PC-3 (cell line): ENCODE data around the gene HDAC10. TPM values are rescaled to one million over a fixed set of nuclear protein-coding genes. Genes with fewer than 3 reads are reported as not detected.

Experiments used
- ATAC-seq: fragments of 200-7000 bp; cut with Tn5 transposase; 2 replicates; pipeline ENCODE4 v1.9.1; 2020; ENCODE audit warnings: mild to moderate bottlenecking, moderate library complexity
- BruUV-seq: library from RNA; stranded (reverse); fragments of 400-500 nt; replicated peaks from 2 replicates; lab custom pipeline; 2021; lab: Mats Ljungman, UMichigan
- CTCF ChIA-PET: fragments of 300-600 bp; sonication (Branson Sonifier 250); formaldehyde crosslinking; loops from one replicate; lab custom pipeline; 2022; ENCODE audit warnings: antibody characterized with exemption; lab: Charles Lee
- POLR2A ChIA-PET: fragments of 300-600 bp; sonication (Branson Sonifier 250); formaldehyde crosslinking; loops from one replicate; lab custom pipeline; 2022; ENCODE audit warnings: antibody characterized with exemption; ENCODE audit not compliant: unreplicated experiment; lab: Charles Lee
- DNase-seq: peaks from one replicate; pipeline ENCODE4 v3.0.0-alpha.2; 2015
- H2AFZ ChIP-seq: fragments of 300-600 bp; sonication (generic); 2 replicates; pipeline ENCODE4 v1.6.0; 2016; ENCODE audit warnings: antibody characterized with exemption, low read length
- H3F3A ChIP-seq: fragments of 300-600 bp; sonication (generic); one replicate; pipeline ENCODE4 v1.6.0; 2017; ENCODE audit warnings: antibody characterized with exemption, low read length, control low read depth, mild to moderate bottlenecking; ENCODE audit not compliant: unreplicated experiment
- H3K27ac ChIP-seq: fragments of 300-600 bp; sonication (generic); 2 replicates; pipeline ENCODE4 v1.5.1; 2016; ENCODE audit warnings: mild to moderate bottlenecking, low read length
- H3K27me3 ChIP-seq: fragments of 300-600 bp; sonication (generic); 2 replicates; pipeline ENCODE4 v1.6.1; 2016; ENCODE audit warnings: low read length, mixed read lengths
- H3K36me3 ChIP-seq: fragments of 300-600 bp; sonication (generic); 2 replicates; pipeline ENCODE4 v1.6.1; 2016; ENCODE audit warnings: low read depth, mixed run types, low read length, mixed read lengths
- H3K4me1 ChIP-seq: fragments of 300-600 bp; sonication (generic); 2 replicates; pipeline ENCODE4 v1.5.1; 2016; ENCODE audit warnings: low read length; ENCODE audit not compliant: insufficient read depth
- H3K4me2 ChIP-seq: fragments of 300-600 bp; sonication (generic); 2 replicates; pipeline ENCODE4 v1.6.0; 2016; ENCODE audit warnings: low read length
- H3K4me3 ChIP-seq: fragments of 300-600 bp; sonication (generic); 2 replicates; pipeline ENCODE4 v1.5.1; 2016; ENCODE audit warnings: mild to moderate bottlenecking, low read length, mixed read lengths
- H3K79me2 ChIP-seq: fragments of 300-600 bp; sonication (generic); 2 replicates; pipeline ENCODE4 v1.6.1; 2017; ENCODE audit warnings: low read length, mixed read lengths
- H3K9ac ChIP-seq: fragments of 300-600 bp; sonication (generic); 2 replicates; pipeline ENCODE4 v1.6.0; 2016; ENCODE audit warnings: mild to moderate bottlenecking, low read length
- H3K9me2 ChIP-seq: fragments of 300-600 bp; sonication (generic); replicated peaks from 2 replicates; pipeline ENCODE4 v1.6.1; 2016; ENCODE audit warnings: mixed run types, low read length, mixed read lengths
- H3K9me3 ChIP-seq: fragments of 300-600 bp; sonication (generic); 2 replicates; pipeline ENCODE4 v1.6.1; 2016; ENCODE audit warnings: low read length, mixed read lengths
- H4K20me1 ChIP-seq: fragments of 300-600 bp; sonication (generic); 2 replicates; pipeline ENCODE4 v1.6.1; 2016; ENCODE audit warnings: low read length, mixed read lengths
- EZH2 ChIP-seq: fragments of 300-600 bp; sonication (generic); IDR thresholded peaks from one replicate; pipeline ENCODE4 v1.6.1; 2017; ENCODE audit warnings: antibody characterized with exemption, mild to moderate bottlenecking, low read length; ENCODE audit not compliant: unreplicated experiment
- EZH2phosphoT487 ChIP-seq: fragments of 300-600 bp; sonication (generic); IDR thresholded peaks from 2 replicates; pipeline ENCODE4 v1.6.1; 2018; ENCODE audit warnings: mild to moderate bottlenecking, antibody characterized with exemption, low read length, borderline replicate concordance
- intact Hi-C: fragments of 100-400 bp; cut with micrococcal nuclease; formaldehyde crosslinking; loops from 2 replicates; pipeline ENCODE4 v1.9.0; 2023
- total RNA-seq: library from RNA; depleted of rRNA; stranded (reverse); fragments of >200 nt; gene quantifications from 2 replicates; pipeline ENCODE4 v1.2.3, GENCODE V29; 2014
- TF ChIP-seq, protein P1 (sequence below): fragments of 300-600 bp; sonication (generic); conservative IDR thresholded peaks from 2 replicates; pipeline ENCODE4 v1.5.1; 2017; ENCODE audit warnings: antibody characterized with exemption, low read depth, mild to moderate bottlenecking, low read length

HDAC10 gene
- total RNA-seq, 1 experiment from 2014 or later, result 25.8 TPM

DNA sequence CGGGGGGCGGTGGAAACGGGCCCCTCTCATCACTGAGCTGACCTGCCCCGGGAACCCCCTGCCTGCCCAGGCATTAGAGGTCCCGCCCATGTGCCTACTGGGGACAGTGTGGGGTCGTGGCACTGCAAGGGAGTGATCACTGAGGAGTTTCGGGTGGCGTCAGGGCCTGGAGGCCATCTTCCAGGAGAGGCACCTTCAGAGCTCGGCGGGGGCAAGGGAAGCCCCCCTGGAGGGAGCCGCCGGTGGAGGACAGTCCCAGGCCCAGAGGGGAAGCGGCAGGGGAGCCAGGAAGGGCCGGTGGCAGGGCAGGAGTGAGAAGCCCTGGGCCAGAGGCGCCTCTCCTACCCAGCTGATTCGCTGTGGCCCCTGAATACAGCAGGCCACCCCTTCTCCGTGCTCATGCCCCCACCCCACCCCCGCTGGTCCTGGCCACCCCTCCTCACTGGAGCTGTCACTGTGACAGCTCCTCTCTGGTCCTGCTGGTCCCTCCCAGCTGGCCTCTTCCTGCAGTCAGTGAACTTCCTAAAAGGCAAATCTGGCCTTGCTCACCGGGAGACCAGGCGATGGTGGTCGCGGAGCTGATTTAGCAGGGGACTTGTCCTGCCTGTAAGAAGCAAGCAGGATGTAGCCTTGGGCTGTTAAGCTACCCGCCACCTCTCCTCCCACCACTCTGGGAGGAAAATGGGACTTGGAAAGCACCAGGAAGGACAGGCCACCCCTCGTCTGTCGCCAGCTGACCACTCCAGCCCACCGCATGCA, 21.2 kb upstream of the HDAC10 start:
- POLR2A ChIA-PET, result no interaction called here
- BruUV-seq, result no TSS peak
- H2AFZ ChIP-seq, result no peak overlapping the region

GRCh38 chr22:50271519-50271970, 20.5 kb upstream of the HDAC10 start:
- peak overlapping the region; percentile 68 for H3K4me3 ChIP-seq
- peak overlapping the region; percentile 95 for H3K4me2 ChIP-seq
- H3K9me2 ChIP-seq, result no peaks in the 10 kb centered on the region
- no peak overlapping the region for H3K9ac ChIP-seq
- H3K79me2 ChIP-seq, result no peaks in the 10 kb centered on the region
- no peaks in the 10 kb centered on the region for H3K9me3 ChIP-seq
- intact Hi-C loops, result loop anchor here (5.0 kb wide), 1 partner anchor 71 kb away; the partner anchor contains the start of gene PPP6R2
- no peaks in the 10 kb centered on the region for H3K27me3 ChIP-seq
- no peaks in the 10 kb centered on the region for H4K20me1 ChIP-seq
- no peaks in the 10 kb centered on the region for H3F3A ChIP-seq
- DNase-seq (peak; percentile 56), ATAC-seq (peak; percentile 31)
- POLR2A ChIA-PET, result no interaction called here
- no peak overlapping the region for H3K27ac ChIP-seq
- no peak overlapping the region for H2AFZ ChIP-seq
- TF ChIP-seq, protein P1, sequence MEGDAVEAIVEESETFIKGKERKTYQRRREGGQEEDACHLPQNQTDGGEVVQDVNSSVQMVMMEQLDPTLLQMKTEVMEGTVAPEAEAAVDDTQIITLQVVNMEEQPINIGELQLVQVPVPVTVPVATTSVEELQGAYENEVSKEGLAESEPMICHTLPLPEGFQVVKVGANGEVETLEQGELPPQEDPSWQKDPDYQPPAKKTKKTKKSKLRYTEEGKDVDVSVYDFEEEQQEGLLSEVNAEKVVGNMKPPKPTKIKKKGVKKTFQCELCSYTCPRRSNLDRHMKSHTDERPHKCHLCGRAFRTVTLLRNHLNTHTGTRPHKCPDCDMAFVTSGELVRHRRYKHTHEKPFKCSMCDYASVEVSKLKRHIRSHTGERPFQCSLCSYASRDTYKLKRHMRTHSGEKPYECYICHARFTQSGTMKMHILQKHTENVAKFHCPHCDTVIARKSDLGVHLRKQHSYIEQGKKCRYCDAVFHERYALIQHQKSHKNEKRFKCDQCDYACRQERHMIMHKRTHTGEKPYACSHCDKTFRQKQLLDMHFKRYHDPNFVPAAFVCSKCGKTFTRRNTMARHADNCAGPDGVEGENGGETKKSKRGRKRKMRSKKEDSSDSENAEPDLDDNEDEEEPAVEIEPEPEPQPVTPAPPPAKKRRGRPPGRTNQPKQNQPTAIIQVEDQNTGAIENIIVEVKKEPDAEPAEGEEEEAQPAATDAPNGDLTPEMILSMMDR, result no peak
- TF ChIP-seq EZH2phosphoT487, result no peak
- no peak for TF ChIP-seq EZH2
- CTCF ChIA-PET, result interaction anchor here (0.6 kb wide), 1 partner anchor 19 kb away, joined by 16 read pairs; no protein-coding TSS in a partner anchor
- H3K4me1 ChIP-seq, result peaks cover 11% of the 10 kb centered on the region
- BruUV-seq, result no TSS peak
- peaks cover 14% of the 10 kb centered on the region for H3K36me3 ChIP-seq

More for the DNA sequence above, 21.2 kb upstream of the HDAC10 start:
- Histone ChIP-seq H3K36me3 (peaks cover 21% of the 10 kb centered on the region), H3K79me2 (no peaks in the 10 kb centered on the region), H3K4me2 (no peak overlapping the region), H3K27me3 (no peaks in the 10 kb centered on the region), H4K20me1 (no peaks in the 10 kb centered on the region), H3K9me2 (no peaks in the 10 kb centered on the region), H3F3A (no peaks in the 10 kb centered on the region), H3K4me3 (no peak overlapping the region), H3K9ac (no peak overlapping the region), H3K9me3 (no peaks in the 10 kb centered on the region), H3K4me1 (peaks cover 11% of the 10 kb centered on the region), H3K27ac (no peak overlapping the region)
- CTCF ChIA-PET, result no interaction called here
- intact Hi-C loops, result loop anchor here (5.0 kb wide), 1 partner anchor 70 kb away; the partner anchor contains the start of gene PPP6R2
- ATAC-seq (no peak), DNase-seq (no peak)
- TF ChIP-seq, protein P1, result no peak
- TF ChIP-seq EZH2 (no peak), EZH2phosphoT487 (no peak)
